Measurements from ENCODE around the gene ARHGAP26. TPM values are rescaled to one million over a fixed set of nuclear protein-coding genes. Genes with fewer than 3 reads are reported as not detected.

ARHGAP26 gene
- total RNA-seq, 1 experiment from 2014 or later, result 34.5 TPM

DNA sequence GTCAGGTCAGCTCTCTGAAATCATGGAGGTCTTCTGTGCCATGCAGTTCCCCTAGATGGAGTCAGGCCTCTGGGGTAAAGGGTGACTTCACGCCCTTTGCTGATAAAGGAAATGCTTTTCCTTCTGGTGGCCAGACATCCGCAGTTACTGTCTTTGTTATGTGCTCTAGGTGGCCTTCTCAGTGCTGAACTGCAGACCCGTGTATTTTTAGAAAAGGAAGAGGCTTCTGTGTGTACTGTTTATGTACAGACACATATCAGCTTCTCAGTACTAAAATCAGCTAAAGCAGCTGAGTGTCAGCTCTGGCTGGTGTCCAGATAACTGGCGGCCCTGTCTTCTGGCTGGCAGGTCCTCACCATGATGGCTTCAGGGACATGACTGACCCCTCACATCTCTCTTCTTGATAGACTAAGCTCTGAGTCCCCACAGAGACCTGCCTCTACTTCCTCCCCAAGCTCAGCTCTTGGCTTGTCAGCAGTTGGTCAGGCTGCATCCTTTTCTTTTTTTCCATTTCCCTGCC is 75.3 kb downstream of the ARHGAP26 start:
- no TSS peak for BruUV-seq (replicated peaks)
- H3K9ac ChIP-seq (ENCODE audit: low read length), result peak overlapping the region; percentile 40; the same call in 1 of the 2 replicates
- no peak for DNase-seq (ENCODE audit: low read depth, low spot score)

More for the DNA sequence above, 75.3 kb downstream of the ARHGAP26 start:
- ChIA-PET POLR2A (no interaction called here), CTCF (interaction anchor here (1.1 to 1.7 kb wide), 2 partner anchors 18 to 21 kb away, joined by 5 read pairs; no protein-coding TSS in a partner anchor), RAD21 (ENCODE audit: low non-redundant PET in 1 of 2, low total read pairs in 2 of 2, uncharacterized antibody in 2 of 2, unreplicated experiment in 2 of 2) (no interaction called here)
- Histone ChIP-seq H4K20me1 (ENCODE audit: insufficient read depth) (no peaks in the 10 kb centered on the region), H3K27ac (ENCODE audit: low read depth, low read length) (peak overlapping the region; percentile 51), H3K79me2 (ENCODE audit: insufficient read depth, low read length) (peaks cover 29% of the 10 kb centered on the region; the same call in 1 of the 2 replicates), H3K9me3 (ENCODE audit: control insufficient read depth in 1 of 2, insufficient read depth in 1 of 2, low read depth in 1 of 2, low read length in 2 of 2) (no peaks in the 10 kb centered on the region), H3K4me1 (ENCODE audit: control insufficient read depth in 1 of 2, insufficient read depth in 2 of 2, low read length in 2 of 2) (peaks cover 24 to 33% of the 10 kb centered on the region in 2 experiments), H3K4me2 (ENCODE audit: low read length) (peak overlapping the region; percentile 61), H3K4me3 (replicated peaks in 1 of 2; ENCODE audit: low read depth in 1 of 2, low read length in 2 of 2) (peak overlapping the region in 1 of 2 experiments; percentile 29; a peak in 1 of 4 replicates), H3K27me3 (ENCODE audit: insufficient read depth, low read length) (no peaks in the 10 kb centered on the region), H3K36me3 (ENCODE audit: control insufficient read depth in 1 of 2, insufficient read depth in 2 of 2, low read length in 2 of 2) (no peaks in the 10 kb centered on the region), H3K9me2 (ENCODE audit: insufficient read depth) (no peaks in the 10 kb centered on the region), H2AFZ (ENCODE audit: low read depth, low read length, poor library complexity, severe bottlenecking) (no peak overlapping the region)
- intact Hi-C loops (cut with micrococcal nuclease), result no loop called here
- ATAC-seq, result peak; percentile 33
- TF ChIP-seq POLR2AphosphoS5 (IDR thresholded peaks at IDR 0.05; ENCODE audit: low read depth, low read length) (no peak), ZNF274 (IDR thresholded peaks at IDR 0.05; ENCODE audit: low read depth, low read length) (no peak), RAD21 (IDR thresholded peaks at IDR 0.05; ENCODE audit: low read depth) (no peak), SP1 (IDR thresholded peaks at IDR 0.05; ENCODE audit: low read depth) (no peak), TCF7L2 (IDR thresholded peaks at IDR 0.05; ENCODE audit: borderline replicate concordance, extremely low read depth, insufficient read depth, insufficient read length) (no peak), SRF (IDR thresholded peaks at IDR 0.05; ENCODE audit: low read depth) (no peak), EGR1 (IDR thresholded peaks at IDR 0.05; ENCODE audit: low read depth) (no peak), CBX3 (IDR thresholded peaks at IDR 0.05; ENCODE audit: low read depth) (no peak), CEBPB (IDR thresholded peaks at IDR 0.05; ENCODE audit: low read depth) (no peak), FOSL1 (IDR thresholded peaks at IDR 0.05; ENCODE audit: low read depth) (no peak)
- TF ChIP-seq, protein P1, sequence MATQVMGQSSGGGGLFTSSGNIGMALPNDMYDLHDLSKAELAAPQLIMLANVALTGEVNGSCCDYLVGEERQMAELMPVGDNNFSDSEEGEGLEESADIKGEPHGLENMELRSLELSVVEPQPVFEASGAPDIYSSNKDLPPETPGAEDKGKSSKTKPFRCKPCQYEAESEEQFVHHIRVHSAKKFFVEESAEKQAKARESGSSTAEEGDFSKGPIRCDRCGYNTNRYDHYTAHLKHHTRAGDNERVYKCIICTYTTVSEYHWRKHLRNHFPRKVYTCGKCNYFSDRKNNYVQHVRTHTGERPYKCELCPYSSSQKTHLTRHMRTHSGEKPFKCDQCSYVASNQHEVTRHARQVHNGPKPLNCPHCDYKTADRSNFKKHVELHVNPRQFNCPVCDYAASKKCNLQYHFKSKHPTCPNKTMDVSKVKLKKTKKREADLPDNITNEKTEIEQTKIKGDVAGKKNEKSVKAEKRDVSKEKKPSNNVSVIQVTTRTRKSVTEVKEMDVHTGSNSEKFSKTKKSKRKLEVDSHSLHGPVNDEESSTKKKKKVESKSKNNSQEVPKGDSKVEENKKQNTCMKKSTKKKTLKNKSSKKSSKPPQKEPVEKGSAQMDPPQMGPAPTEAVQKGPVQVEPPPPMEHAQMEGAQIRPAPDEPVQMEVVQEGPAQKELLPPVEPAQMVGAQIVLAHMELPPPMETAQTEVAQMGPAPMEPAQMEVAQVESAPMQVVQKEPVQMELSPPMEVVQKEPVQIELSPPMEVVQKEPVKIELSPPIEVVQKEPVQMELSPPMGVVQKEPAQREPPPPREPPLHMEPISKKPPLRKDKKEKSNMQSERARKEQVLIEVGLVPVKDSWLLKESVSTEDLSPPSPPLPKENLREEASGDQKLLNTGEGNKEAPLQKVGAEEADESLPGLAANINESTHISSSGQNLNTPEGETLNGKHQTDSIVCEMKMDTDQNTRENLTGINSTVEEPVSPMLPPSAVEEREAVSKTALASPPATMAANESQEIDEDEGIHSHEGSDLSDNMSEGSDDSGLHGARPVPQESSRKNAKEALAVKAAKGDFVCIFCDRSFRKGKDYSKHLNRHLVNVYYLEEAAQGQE (IDR thresholded peaks at IDR 0.05; ENCODE audit: low read depth), result no peak
- TF ChIP-seq, protein P2, sequence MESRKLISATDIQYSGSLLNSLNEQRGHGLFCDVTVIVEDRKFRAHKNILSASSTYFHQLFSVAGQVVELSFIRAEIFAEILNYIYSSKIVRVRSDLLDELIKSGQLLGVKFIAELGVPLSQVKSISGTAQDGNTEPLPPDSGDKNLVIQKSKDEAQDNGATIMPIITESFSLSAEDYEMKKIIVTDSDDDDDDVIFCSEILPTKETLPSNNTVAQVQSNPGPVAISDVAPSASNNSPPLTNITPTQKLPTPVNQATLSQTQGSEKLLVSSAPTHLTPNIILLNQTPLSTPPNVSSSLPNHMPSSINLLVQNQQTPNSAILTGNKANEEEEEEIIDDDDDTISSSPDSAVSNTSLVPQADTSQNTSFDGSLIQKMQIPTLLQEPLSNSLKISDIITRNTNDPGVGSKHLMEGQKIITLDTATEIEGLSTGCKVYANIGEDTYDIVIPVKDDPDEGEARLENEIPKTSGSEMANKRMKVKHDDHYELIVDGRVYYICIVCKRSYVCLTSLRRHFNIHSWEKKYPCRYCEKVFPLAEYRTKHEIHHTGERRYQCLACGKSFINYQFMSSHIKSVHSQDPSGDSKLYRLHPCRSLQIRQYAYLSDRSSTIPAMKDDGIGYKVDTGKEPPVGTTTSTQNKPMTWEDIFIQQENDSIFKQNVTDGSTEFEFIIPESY (IDR thresholded peaks at IDR 0.05; ENCODE audit: extremely low read depth, insufficient replicate concordance, low read length), result no peak
- TF ChIP-seq, protein P3, sequence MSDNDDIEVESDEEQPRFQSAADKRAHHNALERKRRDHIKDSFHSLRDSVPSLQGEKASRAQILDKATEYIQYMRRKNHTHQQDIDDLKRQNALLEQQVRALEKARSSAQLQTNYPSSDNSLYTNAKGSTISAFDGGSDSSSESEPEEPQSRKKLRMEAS (IDR thresholded peaks at IDR 0.05), result no peak
